Cardiac muscle cell (in vitro differentiated cells and primary cell): ENCODE results near the gene HDAC4. TPM values are rescaled to one million over a fixed set of nuclear protein-coding genes. Genes with fewer than 3 reads are reported as not detected.

Experiments used
- DNase-seq, 2 donors: peaks; one replicate each; pipeline versions ENCODE4 v3.0.0 to v3.0.0-alpha.2; 2010 to 2017; ENCODE audit warnings: low read depth in 1 of 2, low spot score in 1 of 2
- H3K27ac ChIP-seq: fragments of 200-600 bp; sonication (generic); 2 replicates; pipeline ENCODE4 v1.5.1; 2016
- H3K27me3 ChIP-seq: fragments of 200-600 bp; sonication (generic); 2 replicates; pipeline ENCODE4 v1.6.0; 2016; ENCODE audit warnings: control low read depth
- H3K36me3 ChIP-seq: fragments of 200-600 bp; sonication (generic); 2 replicates; pipeline ENCODE4 v1.5.1; 2016; ENCODE audit warnings: control low read depth
- H3K4me1 ChIP-seq: fragments of 200-600 bp; sonication (generic); 2 replicates; pipeline ENCODE4 v1.8.1; 2017; ENCODE audit warnings: low read depth, mild to moderate bottlenecking, mixed run types
- H3K4me3 ChIP-seq: fragments of 200-600 bp; sonication (generic); 2 replicates; pipeline ENCODE4 v1.5.1; 2016; ENCODE audit warnings: mild to moderate bottlenecking
- H3K9me3 ChIP-seq: fragments of 200-600 bp; sonication (generic); 2 replicates; pipeline ENCODE4 v1.5.1; 2017; ENCODE audit warnings: low read depth, mild to moderate bottlenecking, control low read depth
- polyA plus RNA-seq: library from polyadenylated mRNA; unstranded; fragments of >200 nt; fragmentation: Nextera tagmentation; extraction: Ambion mirVana; gene quantifications from 2 replicates; pipeline ENCODE4 v1.2.1, GENCODE V29; 2016
- total RNA-seq: library from RNA; depleted of rRNA; stranded (reverse); fragments of >200 nt; gene quantifications from 2 replicates; pipeline ENCODE4 v1.2.3, GENCODE V29; 2016
- TF ChIP-seq, protein P1 (sequence below): IDR thresholded peaks from 2 replicates; pipeline ENCODE4 v1.5.1; 2012; ENCODE audit warnings: low read depth, mild to moderate bottlenecking, low read length

The HDAC4 gene
- total and polyA plus RNA-seq, 2 experiments from 2014 or later = 7.0 to 41.6 TPM

DNA sequence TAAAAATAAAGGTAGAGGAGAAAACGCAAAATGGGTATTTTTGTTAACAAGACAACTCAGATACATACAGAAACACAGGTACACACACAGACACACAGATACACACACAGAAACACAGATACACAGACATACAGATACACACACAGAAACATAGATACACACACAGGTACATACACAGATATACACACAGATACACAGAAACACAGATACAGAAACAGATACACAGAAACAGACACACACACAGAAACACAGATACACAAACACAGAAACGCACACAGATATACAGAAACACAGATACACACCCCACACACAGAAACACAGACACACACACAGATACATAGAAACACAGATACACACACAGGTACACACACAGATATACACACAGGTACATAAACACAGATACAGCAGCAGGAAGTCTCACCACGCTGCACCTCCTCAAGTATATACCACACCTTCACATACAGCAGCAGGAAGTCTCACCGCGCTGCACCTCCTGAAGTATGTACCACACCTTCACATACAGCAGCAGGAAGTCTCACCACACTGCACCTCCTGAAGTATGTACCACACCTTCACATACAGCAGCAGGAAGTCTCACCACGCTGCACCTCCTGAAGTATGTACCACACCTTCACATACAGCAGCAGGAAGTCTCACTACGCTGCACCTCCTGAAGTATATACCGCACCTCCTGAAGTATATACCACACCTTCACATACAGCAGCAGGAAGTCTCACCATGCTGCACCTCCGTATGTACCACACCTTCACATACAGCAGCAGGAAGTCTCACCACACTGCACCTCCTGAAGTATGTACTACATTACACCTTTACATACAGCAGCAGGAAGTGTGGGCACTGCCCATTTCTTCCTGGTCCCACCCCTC lies 250.5 kb downstream of the HDAC4 start:
- Histone ChIP-seq H3K4me1 (no peaks in the 10 kb centered on the region), H3K27me3 (no peaks in the 10 kb centered on the region), H3K4me3 (no peak overlapping the region), H3K9me3 (no peaks in the 10 kb centered on the region), H3K36me3 (no peaks in the 10 kb centered on the region), H3K27ac (no peak overlapping the region)
- TF ChIP-seq, protein P1, sequence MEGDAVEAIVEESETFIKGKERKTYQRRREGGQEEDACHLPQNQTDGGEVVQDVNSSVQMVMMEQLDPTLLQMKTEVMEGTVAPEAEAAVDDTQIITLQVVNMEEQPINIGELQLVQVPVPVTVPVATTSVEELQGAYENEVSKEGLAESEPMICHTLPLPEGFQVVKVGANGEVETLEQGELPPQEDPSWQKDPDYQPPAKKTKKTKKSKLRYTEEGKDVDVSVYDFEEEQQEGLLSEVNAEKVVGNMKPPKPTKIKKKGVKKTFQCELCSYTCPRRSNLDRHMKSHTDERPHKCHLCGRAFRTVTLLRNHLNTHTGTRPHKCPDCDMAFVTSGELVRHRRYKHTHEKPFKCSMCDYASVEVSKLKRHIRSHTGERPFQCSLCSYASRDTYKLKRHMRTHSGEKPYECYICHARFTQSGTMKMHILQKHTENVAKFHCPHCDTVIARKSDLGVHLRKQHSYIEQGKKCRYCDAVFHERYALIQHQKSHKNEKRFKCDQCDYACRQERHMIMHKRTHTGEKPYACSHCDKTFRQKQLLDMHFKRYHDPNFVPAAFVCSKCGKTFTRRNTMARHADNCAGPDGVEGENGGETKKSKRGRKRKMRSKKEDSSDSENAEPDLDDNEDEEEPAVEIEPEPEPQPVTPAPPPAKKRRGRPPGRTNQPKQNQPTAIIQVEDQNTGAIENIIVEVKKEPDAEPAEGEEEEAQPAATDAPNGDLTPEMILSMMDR = no peak
- DNase-seq = no peak

DNA sequence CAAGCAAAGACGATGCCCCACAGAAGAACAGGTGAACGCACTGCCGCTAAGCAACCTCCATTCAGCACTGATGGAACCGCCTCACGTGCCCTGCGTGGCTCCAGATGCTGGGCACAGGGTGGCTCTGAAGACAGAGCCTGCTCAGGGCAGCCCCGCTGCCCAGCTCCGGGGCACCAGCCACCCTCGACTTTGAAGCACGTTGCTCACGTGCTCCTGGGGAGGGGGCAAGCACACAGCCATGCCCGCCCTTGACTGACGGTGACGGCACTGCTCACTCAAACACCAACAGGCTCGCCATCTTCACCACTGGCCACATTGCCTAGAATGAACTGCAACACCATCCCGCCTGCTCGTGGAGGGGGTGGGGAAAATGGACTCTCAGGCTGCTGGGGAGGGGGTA lies 251.3 kb downstream of the HDAC4 start:
- TF ChIP-seq, protein P1 = no peak
- Histone ChIP-seq H3K27me3 (no peaks in the 10 kb centered on the region), H3K9me3 (no peaks in the 10 kb centered on the region), H3K36me3 (no peaks in the 10 kb centered on the region), H3K4me1 (no peaks in the 10 kb centered on the region), H3K27ac (no peak overlapping the region), H3K4me3 (no peak overlapping the region)
- no peak for DNase-seq

DNA sequence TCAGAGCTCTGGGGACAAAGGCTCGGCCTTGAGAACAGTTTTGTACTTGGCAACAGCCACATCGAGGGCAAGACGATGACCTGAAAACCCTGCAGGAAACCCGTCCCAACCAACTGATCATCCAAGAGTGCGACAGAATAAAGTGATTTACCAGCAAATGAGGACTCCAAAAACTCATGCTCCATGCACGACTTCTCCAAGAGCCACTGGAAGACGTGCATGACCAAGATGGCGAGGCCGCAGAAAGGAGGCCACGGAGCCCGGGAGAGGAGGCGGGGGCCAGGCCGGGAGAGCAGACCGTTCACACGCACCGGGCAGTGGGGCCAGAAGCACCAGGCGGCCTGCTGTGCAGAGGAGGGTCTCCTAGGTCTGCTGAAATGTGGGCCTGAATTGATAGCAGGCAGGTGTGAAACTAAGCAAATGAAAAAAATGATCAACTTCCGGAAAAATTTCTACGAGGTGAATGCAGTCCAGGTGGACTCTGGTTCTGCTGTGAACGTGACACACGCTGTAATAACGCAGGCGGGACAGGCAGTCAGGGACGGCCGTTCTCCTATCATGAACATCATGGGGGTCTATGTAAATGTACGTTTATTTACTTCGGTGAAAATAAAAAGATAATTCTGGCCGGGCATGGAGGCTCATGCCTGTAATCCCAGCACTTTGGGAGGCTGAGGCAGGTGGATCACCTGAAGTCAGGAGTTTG lies 252.2 kb downstream of the HDAC4 start:
- Histone ChIP-seq H3K4me1 (no peaks in the 10 kb centered on the region), H3K36me3 (no peaks in the 10 kb centered on the region), H3K9me3 (no peaks in the 10 kb centered on the region), H3K27ac (no peak overlapping the region), H3K4me3 (no peak overlapping the region), H3K27me3 (no peaks in the 10 kb centered on the region)
- DNase-seq = no peak
- TF ChIP-seq, protein P1 = no peak

DNA sequence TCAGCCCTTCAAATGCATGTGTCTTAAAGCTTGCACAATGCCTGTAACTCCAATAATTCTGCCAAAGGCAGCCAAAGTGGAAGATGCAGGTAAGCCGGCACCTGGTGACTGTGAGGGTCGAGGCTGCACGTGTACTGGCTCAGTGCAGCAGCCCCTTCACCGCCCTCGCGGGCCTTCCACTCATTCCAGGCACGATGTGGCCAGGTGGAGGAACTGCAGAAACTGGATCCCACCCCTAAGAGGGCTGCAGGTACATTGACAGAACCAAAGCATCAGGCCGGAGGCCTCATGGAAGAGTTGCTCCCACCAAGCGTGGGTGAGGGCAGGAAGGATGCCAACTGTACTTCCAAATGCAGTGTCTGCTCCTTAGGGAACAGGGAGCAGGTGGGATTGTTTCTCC lies 253.4 kb downstream of the HDAC4 start:
- H3K36me3 ChIP-seq = peaks cover 2% of the 10 kb centered on the region
- H3K27me3 ChIP-seq = no peaks in the 10 kb centered on the region
- DNase-seq = no peak
- H3K4me3 ChIP-seq = no peak overlapping the region
- H3K4me1 ChIP-seq = no peaks in the 10 kb centered on the region
- H3K27ac ChIP-seq = no peak overlapping the region
- H3K9me3 ChIP-seq = no peaks in the 10 kb centered on the region
- TF ChIP-seq, protein P1 = no peak

DNA sequence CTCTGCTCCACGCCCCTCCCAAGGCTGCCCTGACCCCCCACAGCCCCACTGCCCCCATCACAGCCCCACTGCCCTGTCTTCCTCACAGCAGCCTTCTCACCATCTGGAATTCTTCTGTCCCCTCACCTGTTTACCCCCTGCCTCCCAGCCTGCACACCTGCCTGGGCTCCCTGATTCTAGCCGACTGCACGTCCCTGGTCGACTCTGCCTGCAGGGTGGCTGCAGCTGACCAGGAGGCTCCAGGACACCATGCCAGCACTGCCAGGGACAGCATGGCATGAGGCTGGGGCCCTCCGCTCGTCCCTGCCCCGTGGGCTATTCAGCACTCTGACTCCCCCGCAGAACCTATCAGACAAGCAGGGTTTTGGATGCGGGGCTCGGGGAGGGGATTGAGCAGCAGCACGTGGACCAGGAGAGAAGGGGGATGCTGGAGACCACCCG lies 254.1 kb downstream of the HDAC4 start:
- peaks cover 2% of the 10 kb centered on the region for H3K36me3 ChIP-seq
- H3K27ac ChIP-seq = no peak overlapping the region
- H3K27me3 ChIP-seq = no peaks in the 10 kb centered on the region
- DNase-seq = no peak
- H3K4me1 ChIP-seq = no peaks in the 10 kb centered on the region
- no peaks in the 10 kb centered on the region for H3K9me3 ChIP-seq
- H3K4me3 ChIP-seq = no peak overlapping the region
- TF ChIP-seq, protein P1 = no peak
